Esophagus squamous epithelium (tissue), 5 donors: ENCODE results near the gene TMEM176B. TPM values are rescaled to one million over a fixed set of nuclear protein-coding genes. Genes with fewer than 3 reads are reported as not detected.

Source experiments
- DNase-seq: peaks from one replicate; lab custom pipeline; 2025; lab: John Stamatoyannopoulos, UW
- H3K27ac ChIP-seq, 4 donors: fragments of 200-600 bp; sonication (generic); one replicate each; pipeline ENCODE4 v1.5.1; 2016 to 2019; ENCODE audit warnings: mild to moderate bottlenecking in 1 of 4
- H3K27me3 ChIP-seq, 4 donors: fragments of 200-600 bp; sonication (generic); 1 replicate in 3 of 4; 2 replicates in 1 of 4; pipeline versions ENCODE4 v1.5.1 to v1.6.0; 2017 to 2021; ENCODE audit warnings: antibody characterized with exemption in 1 of 4
- H3K36me3 ChIP-seq, 3 donors: fragments of 200-600 bp; sonication (generic); one replicate each; pipeline ENCODE4 v1.5.1; 2016 to 2019
- H3K4me1 ChIP-seq, 3 donors: fragments of 200-600 bp; sonication (generic); one replicate each; pipeline ENCODE4 v1.5.1; 2017 to 2019
- H3K4me3 ChIP-seq, 4 donors: fragments of 200-600 bp; sonication (generic); 1 replicate in 3 of 4; 2 replicates in 1 of 4; pipeline ENCODE4 v1.5.1; 2016 to 2019; ENCODE audit warnings: mild to moderate bottlenecking in 2 of 4, moderate library complexity in 1 of 4
- H3K9me3 ChIP-seq, 3 donors: fragments of 200-600 bp; sonication (generic); one replicate each; pipeline ENCODE4 v1.5.1; 2016 to 2019
- POLR2A ChIP-seq, 4 donors: fragments of 450-650 bp; IDR thresholded peaks; one replicate each; pipeline ENCODE4 v1.6.1; 2017; ENCODE audit warnings: antibody characterized with exemption in 4 of 4, mild to moderate bottlenecking in 4 of 4, moderate library complexity in 3 of 4
- WGBS, 2 donors: methylation state at CpG; one replicate each; pipeline ENCODE4 v1.1.5; 2018; 5-methylcytosine and 5-hydroxymethylcytosine counted together
- intact Hi-C: fragments of 100-400 bp; cut with DNase I; formaldehyde crosslinking; loops from one replicate; pipeline ENCODE4 v1.15.0; 2022
- total RNA-seq, 4 donors: library from RNA; depleted of rRNA; stranded (reverse); fragments of >200 nt; gene quantifications; one replicate each; pipeline ENCODE4 v1.1.0, GENCODE V29; 2016
- TF ChIP-seq, protein P1 (sequence below), 6 experiments: fragments of 450-650 bp in 4 of 6; fragments of 200-600 bp in 2 of 6; sonication (generic) in 2 of 6; IDR thresholded peaks; one replicate each; pipeline ENCODE4 v1.5.1; 2016 to 2019; ENCODE audit warnings: antibody characterized with exemption in 6 of 6, mild to moderate bottlenecking in 4 of 6, moderate library complexity in 4 of 6
- donor health status: DM: yes; HTN: yes; CAD: no.

Gene TMEM176B
- total RNA-seq, 4 donors from 2014 or later: 3.3 to 54.9 (median 12.4) TPM

GRCh38 chr7:150828384-150828783 is 28.2 kb upstream of the TMEM176B start:
- 81 to 85% methylated on average over 2 of the region's 2 CpGs for WGBS, 2 donors

DNA sequence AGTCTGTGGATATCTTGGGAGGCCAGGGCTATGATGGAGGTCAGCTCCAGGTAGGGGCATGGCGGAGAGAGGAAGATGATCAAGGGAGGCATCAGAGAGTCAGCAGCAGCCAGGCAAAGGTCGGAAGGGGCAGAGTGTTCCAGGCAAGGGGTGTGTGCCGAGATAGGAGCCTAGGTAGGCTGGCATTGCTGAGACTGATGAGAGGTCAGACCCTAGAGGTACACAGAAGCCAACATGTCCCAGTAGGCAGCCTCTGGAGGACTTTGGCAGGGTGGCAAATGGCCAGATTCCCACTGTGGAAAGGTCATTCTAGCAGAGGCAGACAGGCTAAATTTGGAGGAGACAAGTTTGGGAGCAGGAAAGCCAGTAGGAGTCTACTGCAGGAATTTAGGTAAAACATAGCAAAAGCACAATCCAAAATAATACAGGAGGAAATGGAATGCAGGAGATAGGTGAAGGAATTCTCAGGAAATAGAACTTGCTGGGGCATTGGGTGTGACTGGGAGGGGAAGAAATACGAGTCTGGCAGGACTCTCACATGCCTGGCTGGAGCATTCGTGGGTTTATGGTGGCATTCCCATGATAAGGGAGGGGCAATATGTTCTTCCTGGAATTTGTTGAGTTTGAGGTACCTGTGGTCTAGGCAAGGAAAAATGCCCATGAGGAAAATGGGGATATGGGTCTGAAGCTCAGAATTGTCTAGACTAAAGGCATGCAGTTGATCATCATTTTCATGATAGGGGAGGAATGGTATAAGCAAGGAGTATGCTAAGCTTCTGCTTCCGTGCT is 26.1 kb upstream of the TMEM176B start:
- Histone ChIP-seq H3K4me3 (no peak overlapping the region), H3K27ac (no peak overlapping the region), H3K27me3 (no peaks in the 10 kb centered on the region), H3K9me3 (no peaks in the 10 kb centered on the region), H3K4me1 (no peaks in the 10 kb centered on the region), H3K36me3 (no peaks in the 10 kb centered on the region)
- TF ChIP-seq, protein P1, sequence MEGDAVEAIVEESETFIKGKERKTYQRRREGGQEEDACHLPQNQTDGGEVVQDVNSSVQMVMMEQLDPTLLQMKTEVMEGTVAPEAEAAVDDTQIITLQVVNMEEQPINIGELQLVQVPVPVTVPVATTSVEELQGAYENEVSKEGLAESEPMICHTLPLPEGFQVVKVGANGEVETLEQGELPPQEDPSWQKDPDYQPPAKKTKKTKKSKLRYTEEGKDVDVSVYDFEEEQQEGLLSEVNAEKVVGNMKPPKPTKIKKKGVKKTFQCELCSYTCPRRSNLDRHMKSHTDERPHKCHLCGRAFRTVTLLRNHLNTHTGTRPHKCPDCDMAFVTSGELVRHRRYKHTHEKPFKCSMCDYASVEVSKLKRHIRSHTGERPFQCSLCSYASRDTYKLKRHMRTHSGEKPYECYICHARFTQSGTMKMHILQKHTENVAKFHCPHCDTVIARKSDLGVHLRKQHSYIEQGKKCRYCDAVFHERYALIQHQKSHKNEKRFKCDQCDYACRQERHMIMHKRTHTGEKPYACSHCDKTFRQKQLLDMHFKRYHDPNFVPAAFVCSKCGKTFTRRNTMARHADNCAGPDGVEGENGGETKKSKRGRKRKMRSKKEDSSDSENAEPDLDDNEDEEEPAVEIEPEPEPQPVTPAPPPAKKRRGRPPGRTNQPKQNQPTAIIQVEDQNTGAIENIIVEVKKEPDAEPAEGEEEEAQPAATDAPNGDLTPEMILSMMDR (IDR thresholded peaks at IDR 0.05): no peak
- TF ChIP-seq POLR2A (IDR thresholded peaks at IDR 0.05): no peak
- 62 to 74% methylated on average over 6 of the region's 6 CpGs for WGBS, 2 donors
- intact Hi-C loops: no loop called here
- DNase-seq: no peak

More at GRCh38 chr7:150828384-150828783, 28.2 kb upstream of the TMEM176B start:
- Histone ChIP-seq H3K27me3 (peaks cover 0 to 5% (median 0%) of the 10 kb centered on the region in 4 donors), H3K4me3 (no peak overlapping the region), H3K27ac (no peak overlapping the region), H3K36me3 (no peaks in the 10 kb centered on the region), H3K4me1 (no peaks in the 10 kb centered on the region), H3K9me3 (no peaks in the 10 kb centered on the region)
- TF ChIP-seq POLR2A (IDR thresholded peaks at IDR 0.05): no peak
- TF ChIP-seq, protein P1 (IDR thresholded peaks at IDR 0.05): no peak
- DNase-seq: no peak
- intact Hi-C loops: no loop called here

- no peaks in the 10 kb centered on the region for H3K27me3 ChIP-seq
- no peaks in the 10 kb centered on the region for H3K4me1 ChIP-seq
- H3K27ac ChIP-seq: no peak overlapping the region
- 86 to 93% methylated on average over 11 to 14 of the region's 20 CpGs for WGBS, 2 donors
- TF ChIP-seq, protein P1 (IDR thresholded peaks at IDR 0.05): no peak
- no peak for TF ChIP-seq POLR2A (IDR thresholded peaks at IDR 0.05)
- no peaks in the 10 kb centered on the region for H3K36me3 ChIP-seq
- no peak overlapping the region for H3K4me3 ChIP-seq
- DNase-seq: no peak
- intact Hi-C loops: no loop called here
- no peaks in the 10 kb centered on the region for H3K9me3 ChIP-seq
These were observed 24.4 kb upstream of the TMEM176B start for GRCh38 chr7:150824379-150825177.

DNA sequence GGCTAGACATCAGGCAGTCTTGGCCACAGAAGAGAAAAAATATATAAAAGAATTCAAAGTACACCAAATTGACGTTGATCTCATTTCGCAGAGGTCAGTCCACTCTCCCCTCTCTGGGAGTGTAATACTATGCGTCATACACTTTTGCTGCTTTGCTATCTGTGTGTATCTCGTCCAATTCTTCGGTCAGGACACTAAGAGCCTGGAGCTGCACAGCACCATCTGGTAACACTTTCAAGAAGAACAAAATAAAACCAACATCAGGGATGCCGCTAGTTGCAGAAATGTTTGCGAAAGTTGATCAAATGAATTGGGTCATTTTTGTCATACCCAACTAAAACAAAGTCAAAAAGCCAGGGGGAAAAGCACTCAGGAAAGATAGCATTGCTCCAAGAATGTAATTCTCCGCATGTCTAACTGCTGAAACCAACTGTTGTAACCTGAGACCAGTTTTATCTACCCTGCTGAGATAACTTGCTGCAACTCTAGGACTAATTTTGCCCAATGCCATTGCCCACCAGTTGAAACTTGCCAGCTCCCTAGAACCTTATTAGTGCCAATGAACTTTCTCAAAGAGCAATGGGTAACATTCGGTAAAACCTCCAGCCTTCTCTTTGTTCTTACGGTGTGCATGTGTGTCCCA is 23.4 kb upstream of the TMEM176B start:
- H3K4me3 ChIP-seq: no peak overlapping the region
- TF ChIP-seq, protein P1 (IDR thresholded peaks at IDR 0.05): no peak
- TF ChIP-seq POLR2A (IDR thresholded peaks at IDR 0.05): no peak
- no peak for DNase-seq
- 83 to 85% methylated on average over 10 of the region's 10 CpGs for WGBS, 2 donors
- no peaks in the 10 kb centered on the region for H3K27me3 ChIP-seq
- H3K36me3 ChIP-seq: no peaks in the 10 kb centered on the region
- no peaks in the 10 kb centered on the region for H3K4me1 ChIP-seq
- intact Hi-C loops: no loop called here
- H3K9me3 ChIP-seq: no peaks in the 10 kb centered on the region
- H3K27ac ChIP-seq: no peak overlapping the region
